ENCODE results near the gene RAB40C.

The RAB40C gene

DNA sequence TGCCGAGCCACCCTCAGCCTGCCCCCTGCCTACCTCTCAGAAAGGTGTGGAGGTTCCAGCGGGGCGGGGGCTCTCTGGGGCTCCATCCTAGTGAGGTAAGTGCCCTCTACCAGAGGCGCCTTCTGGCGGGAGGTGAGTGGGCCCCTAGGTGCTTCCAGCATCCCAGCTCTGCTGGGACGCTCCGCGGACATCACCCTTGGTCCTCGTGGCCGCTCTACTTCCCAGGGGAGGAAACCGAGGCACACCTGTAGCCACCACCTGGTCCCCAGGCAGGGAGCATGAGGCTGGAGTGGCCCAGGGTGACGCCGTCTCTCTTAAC lies 53.1 kb downstream of the RAB40C start:
- peak overlapping the region; percentile 55 for H3K27ac ChIP-seq (ENCODE audit: low read length)
- H3K4me2 ChIP-seq (ENCODE audit: low read length) = peak overlapping the region; percentile 95
- H3K9me3 ChIP-seq (ENCODE audit: insufficient read depth, low read length) = no peaks in the 10 kb centered on the region
- peaks cover 3% of the 10 kb centered on the region for H3K36me3 ChIP-seq (replicated peaks; ENCODE audit: low read depth, low read length)
- peak overlapping the region; percentile 90 for H3K9ac ChIP-seq (ENCODE audit: low read length)
- H3K4me3 ChIP-seq (ENCODE audit: low read length) = peak overlapping the region; percentile 82
- H3K27me3 ChIP-seq (ENCODE audit: low read depth, low read length) = no peaks in the 10 kb centered on the region
- peaks cover 21% of the 10 kb centered on the region for H3K4me1 ChIP-seq (ENCODE audit: low read length)
- TF ChIP-seq EZH2phosphoT487 (IDR thresholded peaks at IDR 0.05; ENCODE audit: low read depth) = no peak
- no peak for TF ChIP-seq CTCF (IDR thresholded peaks at IDR 0.05; ENCODE audit: low read depth, low read length)
- H4K20me1 ChIP-seq (ENCODE audit: insufficient read depth, low read length) = peaks cover 7% of the 10 kb centered on the region; the same call in 1 of the 2 replicates
- H3K79me2 ChIP-seq (ENCODE audit: low read length) = peaks cover 40% of the 10 kb centered on the region
- no peak overlapping the region for H2AFZ ChIP-seq (ENCODE audit: low read depth, low read length)

- H2AFZ ChIP-seq (ENCODE audit: low read depth, low read length) = no peak overlapping the region
- H3K27ac ChIP-seq (ENCODE audit: low read length) = no peak overlapping the region
- peaks cover 50% of the 10 kb centered on the region for H3K79me2 ChIP-seq (ENCODE audit: low read length)
- TF ChIP-seq CTCF (IDR thresholded peaks at IDR 0.05; ENCODE audit: low read depth, low read length) (no peak), EZH2phosphoT487 (IDR thresholded peaks at IDR 0.05; ENCODE audit: low read depth) (no peak)
- peaks cover 12% of the 10 kb centered on the region for H3K4me1 ChIP-seq (ENCODE audit: low read length)
- H3K27me3 ChIP-seq (ENCODE audit: low read depth, low read length) = no peaks in the 10 kb centered on the region
- peaks cover 3% of the 10 kb centered on the region for H3K36me3 ChIP-seq (replicated peaks; ENCODE audit: low read depth, low read length)
- H3K4me2 ChIP-seq (ENCODE audit: low read length) = no peak overlapping the region
- no peak overlapping the region for H3K4me3 ChIP-seq (ENCODE audit: low read length)
- peaks cover 7% of the 10 kb centered on the region; the same call in 1 of the 2 replicates for H4K20me1 ChIP-seq (ENCODE audit: insufficient read depth, low read length)
- no peaks in the 10 kb centered on the region for H3K9me3 ChIP-seq (ENCODE audit: insufficient read depth, low read length)
- H3K9ac ChIP-seq (ENCODE audit: low read length) = no peak overlapping the region
These were observed 54.7 kb downstream of the RAB40C start for GRCh38 chr16:644556-644955.

DNA sequence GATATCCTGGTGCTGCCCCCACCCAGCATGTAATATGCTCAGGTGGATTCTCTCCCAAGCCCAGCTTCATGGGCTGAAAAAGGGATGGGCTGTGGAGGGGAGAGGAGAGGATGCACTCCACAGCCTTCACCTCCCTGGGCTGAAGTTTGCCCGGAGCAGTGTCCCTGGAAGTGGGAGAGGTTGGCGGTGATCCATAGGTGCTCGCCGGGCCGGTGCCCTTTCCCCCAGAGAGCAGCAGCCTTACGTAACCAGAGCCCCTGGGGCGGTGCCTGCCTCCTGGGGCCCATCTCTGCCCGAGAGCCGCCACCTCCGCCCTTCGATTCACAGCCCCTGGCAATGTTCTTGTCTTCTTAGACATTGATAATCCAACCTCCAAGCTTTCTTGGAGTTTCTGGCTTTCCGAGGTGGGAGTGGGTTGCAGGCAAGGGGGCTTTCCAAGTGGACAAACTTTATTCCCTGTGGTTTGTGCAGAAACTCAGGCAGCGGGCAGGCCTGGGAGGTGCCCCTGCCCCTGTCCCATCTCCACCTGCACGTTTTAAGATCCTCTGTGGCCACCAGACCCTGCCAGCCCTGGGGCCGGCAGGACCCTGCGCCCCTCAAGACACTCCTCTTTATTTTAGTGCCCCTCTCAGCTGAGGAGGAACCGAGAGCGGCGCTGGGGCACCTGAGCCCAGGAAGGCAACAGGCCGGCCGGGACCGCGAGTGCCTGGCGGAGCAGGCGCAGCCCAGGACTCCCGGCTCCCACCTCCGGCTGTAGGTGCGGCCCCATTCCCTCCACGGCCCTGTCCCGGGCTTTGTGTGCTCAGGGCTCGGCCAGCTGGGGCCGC lies 56.2 kb downstream of the RAB40C start:
- Histone ChIP-seq H3K36me3 (replicated peaks; ENCODE audit: low read depth, low read length) (peaks cover 3% of the 10 kb centered on the region), H3K4me1 (ENCODE audit: low read length) (peaks cover 18% of the 10 kb centered on the region), H3K9ac (ENCODE audit: low read length) (no peak overlapping the region), H4K20me1 (ENCODE audit: insufficient read depth, low read length) (peaks cover 7% of the 10 kb centered on the region; the same call in 1 of the 2 replicates), H2AFZ (ENCODE audit: low read depth, low read length) (no peak overlapping the region), H3K79me2 (ENCODE audit: low read length) (peaks cover 57% of the 10 kb centered on the region), H3K4me2 (ENCODE audit: low read length) (no peak overlapping the region), H3K4me3 (ENCODE audit: low read length) (no peak overlapping the region), H3K27ac (ENCODE audit: low read length) (no peak overlapping the region), H3K9me3 (ENCODE audit: insufficient read depth, low read length) (no peaks in the 10 kb centered on the region), H3K27me3 (ENCODE audit: low read depth, low read length) (no peaks in the 10 kb centered on the region)
- TF ChIP-seq CTCF (IDR thresholded peaks at IDR 0.05; ENCODE audit: low read depth, low read length) (no peak), EZH2phosphoT487 (IDR thresholded peaks at IDR 0.05; ENCODE audit: low read depth) (no peak)

DNA sequence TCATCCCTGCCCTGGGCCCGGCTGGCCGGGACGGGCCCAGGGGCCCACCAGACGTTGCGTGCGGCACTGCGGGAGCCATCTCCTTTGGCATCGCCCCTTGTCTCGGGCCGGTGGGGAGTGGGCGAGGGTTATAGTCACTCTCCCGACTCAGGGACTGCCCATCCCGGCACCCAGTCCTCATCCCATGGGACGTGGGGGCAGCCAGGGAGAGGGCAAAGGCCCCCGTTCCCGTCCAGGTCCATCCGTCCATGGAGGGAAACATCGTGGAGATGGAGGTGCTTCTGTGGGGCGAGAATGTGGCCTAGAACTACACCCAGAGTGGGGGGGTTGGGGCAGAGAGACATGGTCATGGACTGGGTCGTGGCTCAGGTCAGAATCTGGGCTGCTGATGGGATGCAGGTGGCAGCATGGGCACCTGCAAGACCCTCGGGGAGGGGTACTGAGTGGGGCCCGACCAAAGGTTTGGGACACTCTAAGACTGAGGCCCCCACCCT lies 56.9 kb downstream of the RAB40C start:
- TF ChIP-seq EZH2phosphoT487 (IDR thresholded peaks at IDR 0.05; ENCODE audit: low read depth) (no peak), CTCF (IDR thresholded peaks at IDR 0.05; ENCODE audit: low read depth, low read length) (no peak)
- Histone ChIP-seq H3K36me3 (replicated peaks; ENCODE audit: low read depth, low read length) (peaks cover 3% of the 10 kb centered on the region), H3K9me3 (ENCODE audit: insufficient read depth, low read length) (no peaks in the 10 kb centered on the region), H3K9ac (ENCODE audit: low read length) (no peak overlapping the region), H3K4me1 (ENCODE audit: low read length) (peaks cover 18% of the 10 kb centered on the region), H3K79me2 (ENCODE audit: low read length) (peaks cover 56% of the 10 kb centered on the region), H4K20me1 (ENCODE audit: insufficient read depth, low read length) (peaks cover 7% of the 10 kb centered on the region; the same call in 1 of the 2 replicates), H3K27me3 (ENCODE audit: low read depth, low read length) (no peaks in the 10 kb centered on the region), H2AFZ (ENCODE audit: low read depth, low read length) (no peak overlapping the region), H3K4me3 (ENCODE audit: low read length) (no peak overlapping the region), H3K4me2 (ENCODE audit: low read length) (0 out of 2 replicates have a peak overlapping the region, but pooled peaks have one; percentile 96), H3K27ac (ENCODE audit: low read length) (no peak overlapping the region)
